PC-3 (cell line): ENCODE data around the gene VDR.

ENCODE experiments used
- EZH2 ChIP-seq: fragments of 300-600 bp; sonication (generic); IDR thresholded peaks from one replicate; pipeline ENCODE4 v1.6.1; 2017; ENCODE audit warnings: antibody characterized with exemption, mild to moderate bottlenecking, low read length; ENCODE audit not compliant: unreplicated experiment
- TF ChIP-seq, protein P1 (sequence below): fragments of 300-600 bp; sonication (generic); conservative IDR thresholded peaks from 2 replicates; pipeline ENCODE4 v1.5.1; 2017; ENCODE audit warnings: antibody characterized with exemption, low read depth, mild to moderate bottlenecking, low read length

GRCh38 chr12:47938594-47938993 lies 33.8 kb upstream of the VDR start:
- TF ChIP-seq EZH2, result no peak
- TF ChIP-seq, protein P1, sequence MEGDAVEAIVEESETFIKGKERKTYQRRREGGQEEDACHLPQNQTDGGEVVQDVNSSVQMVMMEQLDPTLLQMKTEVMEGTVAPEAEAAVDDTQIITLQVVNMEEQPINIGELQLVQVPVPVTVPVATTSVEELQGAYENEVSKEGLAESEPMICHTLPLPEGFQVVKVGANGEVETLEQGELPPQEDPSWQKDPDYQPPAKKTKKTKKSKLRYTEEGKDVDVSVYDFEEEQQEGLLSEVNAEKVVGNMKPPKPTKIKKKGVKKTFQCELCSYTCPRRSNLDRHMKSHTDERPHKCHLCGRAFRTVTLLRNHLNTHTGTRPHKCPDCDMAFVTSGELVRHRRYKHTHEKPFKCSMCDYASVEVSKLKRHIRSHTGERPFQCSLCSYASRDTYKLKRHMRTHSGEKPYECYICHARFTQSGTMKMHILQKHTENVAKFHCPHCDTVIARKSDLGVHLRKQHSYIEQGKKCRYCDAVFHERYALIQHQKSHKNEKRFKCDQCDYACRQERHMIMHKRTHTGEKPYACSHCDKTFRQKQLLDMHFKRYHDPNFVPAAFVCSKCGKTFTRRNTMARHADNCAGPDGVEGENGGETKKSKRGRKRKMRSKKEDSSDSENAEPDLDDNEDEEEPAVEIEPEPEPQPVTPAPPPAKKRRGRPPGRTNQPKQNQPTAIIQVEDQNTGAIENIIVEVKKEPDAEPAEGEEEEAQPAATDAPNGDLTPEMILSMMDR, result no peak
